ENCODE results near the gene ACSF3. TPM values are rescaled to one million over a fixed set of nuclear protein-coding genes. Genes with fewer than 3 reads are reported as not detected.

The ACSF3 gene
- total RNA-seq, 6 donors from 2014 or later: 30.2 to 97.4 (median 35.3) TPM

- TF ChIP-seq EP300 (IDR thresholded peaks at IDR 0.05): no peak
- TF ChIP-seq, protein P1, sequence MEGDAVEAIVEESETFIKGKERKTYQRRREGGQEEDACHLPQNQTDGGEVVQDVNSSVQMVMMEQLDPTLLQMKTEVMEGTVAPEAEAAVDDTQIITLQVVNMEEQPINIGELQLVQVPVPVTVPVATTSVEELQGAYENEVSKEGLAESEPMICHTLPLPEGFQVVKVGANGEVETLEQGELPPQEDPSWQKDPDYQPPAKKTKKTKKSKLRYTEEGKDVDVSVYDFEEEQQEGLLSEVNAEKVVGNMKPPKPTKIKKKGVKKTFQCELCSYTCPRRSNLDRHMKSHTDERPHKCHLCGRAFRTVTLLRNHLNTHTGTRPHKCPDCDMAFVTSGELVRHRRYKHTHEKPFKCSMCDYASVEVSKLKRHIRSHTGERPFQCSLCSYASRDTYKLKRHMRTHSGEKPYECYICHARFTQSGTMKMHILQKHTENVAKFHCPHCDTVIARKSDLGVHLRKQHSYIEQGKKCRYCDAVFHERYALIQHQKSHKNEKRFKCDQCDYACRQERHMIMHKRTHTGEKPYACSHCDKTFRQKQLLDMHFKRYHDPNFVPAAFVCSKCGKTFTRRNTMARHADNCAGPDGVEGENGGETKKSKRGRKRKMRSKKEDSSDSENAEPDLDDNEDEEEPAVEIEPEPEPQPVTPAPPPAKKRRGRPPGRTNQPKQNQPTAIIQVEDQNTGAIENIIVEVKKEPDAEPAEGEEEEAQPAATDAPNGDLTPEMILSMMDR (IDR thresholded peaks at IDR 0.05): no peak
- no peak for TF ChIP-seq POLR2A (IDR thresholded peaks at IDR 0.05)
- no peak for TF ChIP-seq POLR2AphosphoS5 (IDR thresholded peaks at IDR 0.05)
- WGBS, 2 donors: 91 to 93% methylated on average over 4 to 24 of the region's 24 CpGs
- no peaks in the 10 kb centered on the region for H3K27me3 ChIP-seq
- no peak overlapping the region for H3K4me3 ChIP-seq
- H3K4me1 ChIP-seq: peaks cover 0 to 11% (median 5%) of the 10 kb centered on the region in 4 donors
- no peaks in the 10 kb centered on the region for H3K9me3 ChIP-seq
- H3K27ac ChIP-seq: peak overlapping the region in 3 of 4 donors; percentile 3 to 61 (median 50)
- H3K36me3 ChIP-seq: peaks cover 5 to 74% (median 51%) of the 10 kb centered on the region in 4 donors
- DNase-seq (peak in 1 of 2 donors; percentile 50), ATAC-seq (ENCODE audit: low FRiP score in 2 of 2) (no peak)
Measured at GRCh38 chr16:89121691-89122321, 28.2 kb downstream of the ACSF3 start.

DNA sequence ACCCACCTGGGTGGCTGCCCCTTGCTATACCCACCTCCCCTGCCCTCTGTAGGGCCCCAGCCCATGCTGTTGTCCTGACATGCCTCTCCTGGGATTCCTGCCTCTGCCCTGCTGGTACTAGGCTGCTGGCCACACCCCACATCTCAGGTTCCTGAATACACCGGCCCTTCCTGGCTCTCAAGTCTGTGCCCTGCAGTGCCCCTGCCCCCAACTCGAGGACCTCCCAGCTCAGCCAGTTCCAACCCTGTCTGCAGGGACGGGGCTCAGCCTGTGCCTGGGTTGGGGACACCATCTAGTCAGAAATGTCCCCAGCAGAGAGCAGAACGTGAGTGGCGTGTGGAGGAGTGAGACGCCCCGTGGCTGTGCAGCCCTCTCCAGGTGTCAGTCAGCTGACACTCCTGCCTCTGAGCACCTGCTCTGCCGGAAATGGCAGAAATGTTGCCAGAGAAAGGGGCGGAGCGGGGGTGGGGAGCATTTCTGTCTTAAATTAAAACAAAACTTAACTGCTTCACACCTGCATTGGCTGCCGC lies 28.7 kb downstream of the ACSF3 start:
- DNase-seq: peak; percentile 70 to 83
- no peak overlapping the region for H3K4me3 ChIP-seq
- ATAC-seq (ENCODE audit: low FRiP score in 2 of 2): peak; percentile 35 to 69
- WGBS, 2 donors: 72 to 84% methylated on average over 10 to 11 of the region's 11 CpGs
- H3K36me3 ChIP-seq: peaks cover 5 to 68% (median 45%) of the 10 kb centered on the region in 4 donors
- no peaks in the 10 kb centered on the region for H3K27me3 ChIP-seq
- H3K4me1 ChIP-seq: peaks cover 0 to 11% (median 5%) of the 10 kb centered on the region in 4 donors
- H3K9me3 ChIP-seq: no peaks in the 10 kb centered on the region
- TF ChIP-seq, protein P1 (IDR thresholded peaks at IDR 0.05): no peak
- TF ChIP-seq EP300 (IDR thresholded peaks at IDR 0.05) (no peak), POLR2AphosphoS5 (IDR thresholded peaks at IDR 0.05) (no peak), POLR2A (IDR thresholded peaks at IDR 0.05) (no peak)
- peak overlapping the region in 3 of 4 donors; percentile 3 to 61 (median 50) for H3K27ac ChIP-seq

DNA sequence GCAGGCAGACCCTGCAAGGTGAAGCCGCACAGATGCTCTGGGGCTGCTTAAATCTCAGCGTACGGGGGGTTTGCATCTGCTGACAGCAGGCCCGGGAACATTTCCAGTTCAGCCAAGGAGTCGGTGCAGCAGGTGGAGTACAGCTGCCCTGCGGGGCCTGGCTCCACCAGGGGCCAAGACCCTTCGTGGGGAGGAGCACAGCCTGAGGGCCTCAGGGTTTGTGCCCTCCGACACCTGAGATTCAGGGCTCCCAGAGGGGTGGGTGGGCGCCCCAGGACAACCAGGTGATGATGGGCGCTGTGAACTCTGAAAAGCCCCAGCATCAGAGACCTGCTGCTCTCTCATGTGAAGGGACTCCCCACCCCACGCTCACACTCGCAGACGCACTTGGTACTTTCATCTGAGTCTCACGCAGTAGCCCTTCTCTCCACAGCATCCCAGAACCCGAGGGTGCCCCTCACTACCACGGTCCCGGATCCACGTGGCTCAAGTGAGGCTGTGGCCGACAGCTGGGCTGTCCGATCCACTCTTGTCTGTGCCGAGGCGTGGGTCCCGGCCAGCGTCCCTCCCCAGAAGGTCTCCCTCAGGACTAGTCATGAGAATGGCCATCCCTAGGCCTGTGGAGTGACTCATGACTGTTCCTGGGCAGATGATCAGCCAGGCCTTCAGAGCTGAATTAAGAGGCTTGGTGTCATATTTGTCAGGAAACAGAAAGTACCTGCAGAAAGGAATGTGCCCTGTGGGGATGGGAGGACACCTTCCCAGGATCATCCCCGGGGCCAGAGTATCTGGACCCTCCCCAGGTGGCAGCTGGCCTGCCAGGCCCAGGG lies 29.6 kb downstream of the ACSF3 start:
- TF ChIP-seq EP300 (IDR thresholded peaks at IDR 0.05) (no peak), POLR2AphosphoS5 (IDR thresholded peaks at IDR 0.05) (no peak), POLR2A (IDR thresholded peaks at IDR 0.05) (no peak)
- TF ChIP-seq, protein P1 (IDR thresholded peaks at IDR 0.05): no peak
- no peaks in the 10 kb centered on the region for H3K9me3 ChIP-seq
- H3K4me1 ChIP-seq: peaks cover 0 to 11% (median 5%) of the 10 kb centered on the region in 4 donors
- peaks cover 5 to 60% (median 40%) of the 10 kb centered on the region in 4 donors for H3K36me3 ChIP-seq
- ATAC-seq (ENCODE audit: low FRiP score in 2 of 2): no peak
- H3K27me3 ChIP-seq: no peaks in the 10 kb centered on the region
- WGBS, 2 donors: 83 to 84% methylated on average over 10 to 20 of the region's 25 CpGs
- no peak overlapping the region for H3K4me3 ChIP-seq
- H3K27ac ChIP-seq: peak overlapping the region in 2 of 4 donors; percentile 35 to 50
- peak in 1 of 2 donors; percentile 57 for DNase-seq

- Histone ChIP-seq H3K36me3 (peaks cover 5 to 54% (median 37%) of the 10 kb centered on the region in 4 donors), H3K27me3 (no peaks in the 10 kb centered on the region), H3K27ac (peak overlapping the region in 1 of 4 donors; percentile 35), H3K9me3 (no peaks in the 10 kb centered on the region), H3K4me3 (no peak overlapping the region), H3K4me1 (peaks cover 0 to 11% (median 5%) of the 10 kb centered on the region in 4 donors)
- 93 to 94% methylated on average over 10 to 12 of the region's 12 CpGs for WGBS, 2 donors
- ATAC-seq (ENCODE audit: low FRiP score in 2 of 2): no peak
- TF ChIP-seq EP300 (IDR thresholded peaks at IDR 0.05) (no peak), POLR2A (IDR thresholded peaks at IDR 0.05) (no peak), POLR2AphosphoS5 (IDR thresholded peaks at IDR 0.05) (no peak)
- TF ChIP-seq, protein P1 (IDR thresholded peaks at IDR 0.05): no peak
- no peak for DNase-seq
Measured at GRCh38 chr16:89123831-89124100, 30.1 kb downstream of the ACSF3 start.

All from upper lobe of left lung (tissue), 6 donors.